Ishikawa (cell line): ENCODE data around the gene WDR43.

ENCODE experiments used
- CEBPB ChIP-seq: IDR thresholded peaks from 2 replicates; pipeline ENCODE4 v1.6.1; 2012
- CREB1 ChIP-seq: IDR thresholded peaks from 2 replicates; pipeline ENCODE4 v1.6.1; 2012; ENCODE audit warnings: low read depth
- EGR1 ChIP-seq: IDR thresholded peaks from 2 replicates; pipeline ENCODE4 v1.6.1; 2012
- EP300 ChIP-seq: IDR thresholded peaks from 2 replicates; pipeline ENCODE4 v1.6.1; 2012; ENCODE audit warnings: borderline replicate concordance
- FOXM1 ChIP-seq: IDR thresholded peaks from 2 replicates; pipeline ENCODE4 v1.6.1; 2012; ENCODE audit warnings: low read depth, borderline replicate concordance
- NFIC ChIP-seq: IDR thresholded peaks from 2 replicates; pipeline ENCODE4 v1.6.1; 2012
- RAD21 ChIP-seq: IDR thresholded peaks from 2 replicates; pipeline ENCODE4 v1.6.1; 2012; ENCODE audit warnings: low read depth
- REST ChIP-seq: IDR thresholded peaks from 2 replicates; pipeline ENCODE4 v1.6.1; 2012; ENCODE audit warnings: low read depth, mild to moderate bottlenecking
- TAF1 ChIP-seq: IDR thresholded peaks from 2 replicates; pipeline ENCODE4 v1.6.1; 2012; ENCODE audit warnings: low read depth, mild to moderate bottlenecking
- TCF12 ChIP-seq: IDR thresholded peaks from 2 replicates; pipeline ENCODE4 v1.6.1; 2012; ENCODE audit warnings: low read depth
- TEAD4 ChIP-seq: IDR thresholded peaks from 2 replicates; pipeline ENCODE4 v1.6.1; 2012
- YY1 ChIP-seq: IDR thresholded peaks from 2 replicates; pipeline ENCODE4 v1.6.1; 2012; ENCODE audit warnings: low read depth
- ZBTB7A ChIP-seq: IDR thresholded peaks from 2 replicates; pipeline ENCODE4 v1.6.1; 2012; ENCODE audit warnings: low read depth
- TF ChIP-seq, protein P1 (sequence below): IDR thresholded peaks from 2 replicates; pipeline ENCODE4 v1.6.1; 2012
- TF ChIP-seq, protein P2 (sequence below): IDR thresholded peaks from 2 replicates; pipeline ENCODE4 v1.6.1; 2012

Gene WDR43

GRCh38 chr2:28970464-28971160 is 76.1 kb downstream of the WDR43 start:
- no peak for TF ChIP-seq EGR1
- TF ChIP-seq EP300, result no peak
- no peak for TF ChIP-seq NFIC
- TF ChIP-seq TCF12, result no peak

GRCh38 chr2:28972778-28973335 is 78.4 kb downstream of the WDR43 start:
- TF ChIP-seq RAD21, result no peak
- TF ChIP-seq EP300, result no peak
- no peak for TF ChIP-seq ZBTB7A
- TF ChIP-seq, protein P1, sequence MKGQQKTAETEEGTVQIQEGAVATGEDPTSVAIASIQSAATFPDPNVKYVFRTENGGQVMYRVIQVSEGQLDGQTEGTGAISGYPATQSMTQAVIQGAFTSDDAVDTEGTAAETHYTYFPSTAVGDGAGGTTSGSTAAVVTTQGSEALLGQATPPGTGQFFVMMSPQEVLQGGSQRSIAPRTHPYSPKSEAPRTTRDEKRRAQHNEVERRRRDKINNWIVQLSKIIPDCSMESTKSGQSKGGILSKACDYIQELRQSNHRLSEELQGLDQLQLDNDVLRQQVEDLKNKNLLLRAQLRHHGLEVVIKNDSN, result no peak
- TF ChIP-seq REST, result no peak
- TF ChIP-seq FOXM1, result no peak
- TF ChIP-seq EGR1, result no peak
- TF ChIP-seq NFIC, result no peak
- no peak for TF ChIP-seq TCF12
- TF ChIP-seq YY1, result no peak
- TF ChIP-seq, protein P2, sequence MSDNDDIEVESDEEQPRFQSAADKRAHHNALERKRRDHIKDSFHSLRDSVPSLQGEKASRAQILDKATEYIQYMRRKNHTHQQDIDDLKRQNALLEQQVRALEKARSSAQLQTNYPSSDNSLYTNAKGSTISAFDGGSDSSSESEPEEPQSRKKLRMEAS, result no peak

GRCh38 chr2:28974252-28974651 is 79.8 kb downstream of the WDR43 start:
- TF ChIP-seq CEBPB, result no peak
- TF ChIP-seq, protein P2, result no peak
- TF ChIP-seq TEAD4, result no peak
- TF ChIP-seq ZBTB7A, result no peak
- TF ChIP-seq NFIC, result no peak
- TF ChIP-seq, protein P1, result no peak
- no peak for TF ChIP-seq RAD21
- no peak for TF ChIP-seq CREB1
- no peak for TF ChIP-seq TCF12
- no peak for TF ChIP-seq TAF1
- no peak for TF ChIP-seq EP300
- no peak for TF ChIP-seq FOXM1
- no peak for TF ChIP-seq YY1
- no peak for TF ChIP-seq REST
- no peak for TF ChIP-seq EGR1

DNA sequence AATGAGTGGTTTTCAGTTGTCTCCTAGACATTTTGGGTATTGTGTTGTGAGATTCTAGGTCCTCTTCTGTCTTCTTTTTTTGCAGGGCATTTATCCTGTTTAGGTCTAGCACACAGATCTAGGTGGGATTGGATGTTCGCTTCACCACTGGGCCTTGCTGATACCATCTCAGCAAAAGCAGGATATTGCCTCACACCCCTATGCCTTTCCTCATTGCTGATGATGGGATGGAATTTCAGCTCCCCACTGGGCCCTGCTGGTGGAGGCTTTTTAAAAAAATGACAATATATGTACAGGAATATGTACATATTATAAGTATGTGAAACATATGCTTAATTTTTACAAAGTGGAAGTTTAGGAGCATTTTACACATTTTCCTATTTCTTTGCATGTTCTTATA is 81.2 kb downstream of the WDR43 start:
- TF ChIP-seq REST (no peak), NFIC (no peak), CEBPB (no peak), ZBTB7A (no peak), TCF12 (no peak), TEAD4 (no peak), TAF1 (no peak), RAD21 (no peak), CREB1 (no peak), FOXM1 (no peak), EP300 (no peak), EGR1 (no peak), YY1 (no peak)
- TF ChIP-seq, protein P1, result no peak
- TF ChIP-seq, protein P2, result no peak
